ENCODE results near the gene ANKUB1. TPM values are rescaled to one million over a fixed set of nuclear protein-coding genes. Genes with fewer than 3 reads are reported as not detected.
A peak's percentile ranks its signal among the peaks of the same experiment; 100 is the strongest.

Gene ANKUB1
- total RNA-seq, 1 donor: not detected

DNA sequence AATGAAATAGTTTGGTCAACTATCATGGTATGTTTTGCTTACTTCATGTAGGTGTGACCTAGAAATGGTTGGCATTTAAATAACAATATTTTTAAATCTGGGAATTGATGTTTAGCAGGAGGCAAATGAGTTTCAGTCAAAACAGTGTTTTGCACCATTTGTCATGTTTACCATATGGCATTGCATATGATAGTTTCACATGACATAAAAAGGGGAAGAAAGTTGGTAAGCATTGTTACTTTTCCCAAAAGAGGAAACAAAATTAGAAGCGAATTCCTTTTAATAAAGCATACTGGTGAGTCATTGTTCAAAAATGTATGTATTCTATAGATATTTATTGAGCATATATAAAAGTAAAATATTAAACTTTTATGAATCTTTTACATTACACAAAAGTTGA lies 23.0 kb upstream of the ANKUB1 start:
- peak overlapping the region; percentile 87 for H3K4me3 ChIP-seq (ENCODE audit: low read depth, low read length)
- no peak for DNase-seq (ENCODE audit: low read depth)
- TF ChIP-seq, protein P1, sequence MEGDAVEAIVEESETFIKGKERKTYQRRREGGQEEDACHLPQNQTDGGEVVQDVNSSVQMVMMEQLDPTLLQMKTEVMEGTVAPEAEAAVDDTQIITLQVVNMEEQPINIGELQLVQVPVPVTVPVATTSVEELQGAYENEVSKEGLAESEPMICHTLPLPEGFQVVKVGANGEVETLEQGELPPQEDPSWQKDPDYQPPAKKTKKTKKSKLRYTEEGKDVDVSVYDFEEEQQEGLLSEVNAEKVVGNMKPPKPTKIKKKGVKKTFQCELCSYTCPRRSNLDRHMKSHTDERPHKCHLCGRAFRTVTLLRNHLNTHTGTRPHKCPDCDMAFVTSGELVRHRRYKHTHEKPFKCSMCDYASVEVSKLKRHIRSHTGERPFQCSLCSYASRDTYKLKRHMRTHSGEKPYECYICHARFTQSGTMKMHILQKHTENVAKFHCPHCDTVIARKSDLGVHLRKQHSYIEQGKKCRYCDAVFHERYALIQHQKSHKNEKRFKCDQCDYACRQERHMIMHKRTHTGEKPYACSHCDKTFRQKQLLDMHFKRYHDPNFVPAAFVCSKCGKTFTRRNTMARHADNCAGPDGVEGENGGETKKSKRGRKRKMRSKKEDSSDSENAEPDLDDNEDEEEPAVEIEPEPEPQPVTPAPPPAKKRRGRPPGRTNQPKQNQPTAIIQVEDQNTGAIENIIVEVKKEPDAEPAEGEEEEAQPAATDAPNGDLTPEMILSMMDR (IDR thresholded peaks at IDR 0.05; ENCODE audit: insufficient read depth, low read length): no peak

DNA sequence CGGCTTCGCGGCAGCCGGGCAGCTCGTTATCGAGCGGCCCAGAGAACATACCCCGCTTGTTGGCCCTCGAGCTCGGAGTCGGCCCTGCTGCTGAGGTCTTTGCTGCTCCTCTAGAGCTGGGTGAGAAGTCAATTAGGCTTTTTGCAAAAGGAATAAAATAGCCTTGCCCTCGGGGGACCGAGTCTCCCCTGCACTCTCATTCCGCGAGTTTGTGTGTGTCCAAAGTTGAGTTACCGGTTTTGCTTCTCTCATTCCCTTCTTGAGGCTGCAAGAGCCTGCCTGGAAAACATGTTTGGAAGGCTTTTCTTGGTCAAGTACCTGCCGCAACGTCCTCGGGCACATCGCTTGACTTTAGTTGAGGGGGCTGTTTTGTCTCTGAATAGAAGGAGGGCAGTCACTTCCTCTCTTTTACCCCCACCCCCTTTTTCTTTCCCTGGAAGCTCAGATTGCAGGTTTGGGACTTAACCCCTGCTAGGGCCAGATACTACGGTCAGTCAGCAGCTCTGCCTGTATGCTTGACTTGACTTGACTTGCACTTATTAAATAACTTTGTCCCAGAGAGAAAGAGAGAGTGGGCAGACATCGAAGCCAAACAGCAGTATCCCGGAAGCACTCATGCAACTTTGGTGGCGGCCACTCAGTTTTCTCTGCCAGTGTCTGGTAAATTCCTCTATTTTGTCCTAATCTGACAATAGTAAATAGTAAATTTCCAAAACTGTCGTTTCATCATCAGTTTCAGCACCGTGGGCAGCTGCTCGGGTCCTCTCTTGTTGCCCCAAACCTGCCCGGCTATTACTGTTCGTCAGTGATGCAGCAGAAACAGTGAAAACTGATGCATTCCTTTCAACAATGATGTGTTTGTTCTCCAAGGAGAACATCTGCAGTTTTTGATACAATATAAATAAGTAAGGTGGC lies 21.3 kb upstream of the ANKUB1 start:
- TF ChIP-seq, protein P1 (IDR thresholded peaks at IDR 0.05; ENCODE audit: insufficient read depth, low read length): no peak
- peak; percentile 51 for DNase-seq (ENCODE audit: low read depth)
- H3K4me3 ChIP-seq (ENCODE audit: low read depth, low read length): peak overlapping the region; percentile 87

DNA sequence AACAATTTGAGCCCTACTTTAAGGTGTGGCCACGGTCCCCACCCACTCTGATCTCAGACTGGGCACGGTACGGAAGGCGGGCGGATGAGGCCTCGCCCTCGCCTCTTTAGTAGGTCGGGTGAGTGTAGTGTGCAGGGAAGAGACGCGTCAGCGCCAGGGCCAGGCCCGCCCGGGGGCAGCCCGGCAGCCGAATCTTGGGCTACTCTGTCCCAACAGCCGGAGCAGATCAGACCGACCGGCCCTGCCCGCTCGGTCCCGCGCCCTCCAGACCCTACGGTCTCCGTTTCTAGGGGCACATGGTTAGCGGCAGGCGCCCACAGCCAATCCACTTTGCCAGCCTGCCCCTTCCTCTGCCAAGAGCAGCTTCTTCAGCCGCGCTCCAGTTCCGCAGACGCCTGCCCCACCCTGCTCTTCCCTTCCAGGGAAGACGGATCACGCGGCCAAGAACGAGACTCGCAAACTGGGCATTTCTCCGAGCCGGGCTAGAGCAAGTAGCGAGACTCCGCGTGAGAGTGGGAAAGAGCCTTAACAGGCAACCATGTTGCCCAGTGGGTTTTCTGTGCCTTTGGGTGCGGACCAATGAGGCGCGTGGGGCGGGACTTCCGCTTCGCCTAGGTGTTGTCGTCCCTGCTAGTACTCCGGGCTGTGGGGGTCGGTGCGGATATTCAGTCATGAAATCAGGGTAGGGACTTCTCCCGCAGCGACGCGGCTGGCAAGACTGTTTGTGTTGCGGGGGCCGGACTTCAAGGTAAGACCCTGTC lies 20.4 kb upstream of the ANKUB1 start, which contains the start of gene RNF13:
RNF13 (plus strand) TSS at position 610 of the 761 bp plus-strand sequence. CDS start 32,812 bp downstream, outside the sequence.
- peak within 1 kb of the TSS; percentile 87 for H3K4me3 ChIP-seq (ENCODE audit: low read depth, low read length)
- peak; percentile 98 for DNase-seq (ENCODE audit: low read depth)
- TF ChIP-seq, protein P1 (IDR thresholded peaks at IDR 0.05; ENCODE audit: insufficient read depth, low read length): no peak

DNA sequence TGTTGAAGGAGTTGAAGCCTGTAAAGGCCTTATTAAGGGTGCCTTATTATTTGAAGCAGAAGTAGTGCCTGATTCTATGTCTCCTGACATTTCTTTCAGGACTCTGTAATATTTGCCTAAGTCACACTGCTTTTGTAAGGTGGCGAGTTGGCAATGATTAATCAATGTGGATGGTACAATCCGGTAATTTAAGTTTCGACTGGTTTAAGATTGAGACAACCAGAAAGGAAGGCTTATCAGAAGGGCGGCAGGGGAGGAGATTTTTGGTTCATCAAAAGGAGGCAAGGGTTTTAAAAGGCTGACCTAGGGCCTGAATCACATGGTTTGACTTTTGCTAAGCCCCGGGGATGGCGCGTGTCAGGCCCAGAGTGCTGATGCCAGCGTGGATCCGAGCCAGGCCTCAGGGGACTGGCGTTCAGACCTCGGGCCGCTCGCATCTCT lies 19.8 kb upstream of the ANKUB1 start:
- no peak for DNase-seq (ENCODE audit: low read depth)
- peak overlapping the region; percentile 87 for H3K4me3 ChIP-seq (ENCODE audit: low read depth, low read length)
- TF ChIP-seq, protein P1 (IDR thresholded peaks at IDR 0.05; ENCODE audit: insufficient read depth, low read length): no peak

DNA sequence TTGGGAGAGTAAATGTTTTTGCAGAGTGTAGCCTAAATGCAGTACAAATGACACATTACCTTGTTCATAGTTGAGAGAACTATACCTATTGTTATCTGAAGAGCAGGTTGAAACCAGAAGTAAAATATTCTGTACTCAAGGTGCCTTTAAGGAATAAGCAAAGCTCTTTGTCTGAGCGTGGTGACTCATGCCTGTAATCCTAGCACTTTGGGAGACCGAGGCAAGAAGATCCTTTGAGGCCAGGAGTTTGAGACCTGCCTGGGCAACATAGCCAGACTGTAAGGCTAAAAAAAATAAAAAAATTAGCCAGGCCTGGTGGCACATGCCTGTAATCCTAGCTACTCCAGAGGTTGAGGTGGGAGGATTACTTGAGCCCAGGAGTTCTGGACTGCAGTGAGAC lies 18.5 kb upstream of the ANKUB1 start:
- DNase-seq (ENCODE audit: low read depth): no peak
- H3K4me3 ChIP-seq (ENCODE audit: low read depth, low read length): no peak overlapping the region
- TF ChIP-seq, protein P1 (IDR thresholded peaks at IDR 0.05; ENCODE audit: insufficient read depth, low read length): no peak

DNA sequence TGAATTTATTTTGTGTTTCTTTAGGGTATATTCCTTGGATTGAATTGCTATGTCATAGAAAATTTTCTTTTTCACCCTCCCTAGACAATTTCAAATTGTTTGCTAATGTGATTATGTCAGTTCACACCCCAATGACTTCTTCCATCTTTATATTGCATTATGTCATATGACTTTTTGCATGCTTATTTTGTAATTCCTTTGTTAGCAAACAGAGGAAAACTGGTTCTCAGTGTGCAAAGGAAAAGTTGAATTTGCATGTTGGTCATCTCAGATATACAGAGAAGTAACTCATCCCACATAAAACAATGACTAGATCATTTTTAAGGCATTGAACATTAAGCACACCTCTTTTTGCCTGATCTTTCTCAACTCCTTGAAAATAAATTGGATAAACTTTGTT lies 17.3 kb upstream of the ANKUB1 start:
- no peak for DNase-seq (ENCODE audit: low read depth)
- no peak overlapping the region for H3K4me3 ChIP-seq (ENCODE audit: low read depth, low read length)
- TF ChIP-seq, protein P1 (IDR thresholded peaks at IDR 0.05; ENCODE audit: insufficient read depth, low read length): no peak
